HG02571 (cell line): Measurements from ENCODE around the gene LPIN1.
A peak's percentile ranks its signal among the peaks of the same experiment; 100 is the strongest.
"Not testable (repeated sequence)": the region's sequence is repeated elsewhere in the genome, so short reads cannot be mapped to it uniquely, and the experiment has no call there.

Experiments used
- ATAC-seq: cut with Tn5 transposase; IDR thresholded peaks from one replicate; pipeline ENCODE4 v1.9.1; 2021; ENCODE audit warnings: mild to moderate bottlenecking, moderate library complexity; ENCODE audit not compliant: unreplicated experiment

The LPIN1 gene

GRCh38 chr2:11829324-11829946, 83.0 kb downstream of the LPIN1 start:
- ATAC-seq, result peak; percentile 30

DNA sequence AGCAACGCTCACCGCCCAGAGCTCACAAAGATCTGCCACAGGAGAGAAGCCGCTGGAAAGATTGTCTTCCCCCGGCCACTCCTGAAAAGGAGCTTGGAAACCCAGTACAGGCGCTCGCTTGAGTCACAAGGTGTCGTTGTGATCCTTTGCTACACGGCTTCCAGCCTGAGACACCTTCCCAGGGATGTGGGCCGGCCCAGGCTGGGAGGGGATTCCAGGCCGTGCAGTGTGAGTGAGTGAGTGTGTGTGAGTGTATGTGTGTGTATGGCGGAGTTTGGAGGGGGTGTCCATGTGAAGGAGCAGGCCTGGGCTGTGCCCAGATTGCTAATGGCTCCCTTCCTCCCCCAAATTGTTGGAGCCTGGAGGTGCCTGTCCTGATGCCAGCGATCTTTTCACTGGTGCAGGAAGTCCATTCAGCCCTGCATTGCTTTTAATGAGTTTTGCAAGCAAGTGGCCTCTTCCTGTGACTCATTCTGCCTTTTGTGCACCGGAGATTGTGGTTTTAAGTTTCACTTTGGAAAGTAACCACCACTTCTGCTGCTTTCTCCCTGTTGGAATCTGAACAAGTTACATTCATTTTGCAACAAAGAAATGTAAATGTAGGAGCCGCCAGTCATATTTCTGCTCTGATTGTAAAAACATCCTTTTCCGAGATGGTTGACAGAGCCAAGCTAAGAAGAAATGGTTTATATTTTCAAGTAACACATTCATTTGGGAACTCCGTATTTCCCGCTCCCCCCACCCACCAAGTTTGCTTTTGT, 83.7 kb downstream of the LPIN1 start:
- peak; percentile 79 for ATAC-seq

DNA sequence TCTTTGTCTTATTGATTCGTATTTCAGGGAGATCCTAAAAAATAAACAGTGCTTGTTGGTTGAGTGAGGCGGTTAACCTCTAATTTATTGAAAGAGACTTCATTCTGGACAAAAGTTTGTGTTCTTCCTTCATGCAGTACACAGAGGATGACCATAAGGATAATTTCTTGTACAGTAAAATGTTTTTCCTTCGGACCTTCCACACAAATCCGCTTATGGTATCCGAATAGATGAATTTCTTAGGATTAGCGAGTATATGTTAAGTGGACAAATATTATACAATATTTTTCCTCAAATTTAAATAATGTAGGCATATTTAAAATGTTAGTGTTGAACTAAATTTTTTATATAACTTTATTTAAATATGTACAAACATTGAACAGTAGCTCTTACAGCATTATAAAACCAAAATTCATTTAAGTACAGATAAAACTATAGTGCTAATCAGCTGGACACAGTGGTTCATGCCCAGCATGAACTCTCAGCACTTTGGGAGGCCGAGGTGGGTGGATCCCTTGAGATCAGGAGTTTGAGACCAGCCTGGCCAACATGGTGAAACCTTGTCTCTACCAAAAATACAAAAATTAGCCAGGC, 84.4 kb downstream of the LPIN1 start:
- ATAC-seq, result no peak

DNA sequence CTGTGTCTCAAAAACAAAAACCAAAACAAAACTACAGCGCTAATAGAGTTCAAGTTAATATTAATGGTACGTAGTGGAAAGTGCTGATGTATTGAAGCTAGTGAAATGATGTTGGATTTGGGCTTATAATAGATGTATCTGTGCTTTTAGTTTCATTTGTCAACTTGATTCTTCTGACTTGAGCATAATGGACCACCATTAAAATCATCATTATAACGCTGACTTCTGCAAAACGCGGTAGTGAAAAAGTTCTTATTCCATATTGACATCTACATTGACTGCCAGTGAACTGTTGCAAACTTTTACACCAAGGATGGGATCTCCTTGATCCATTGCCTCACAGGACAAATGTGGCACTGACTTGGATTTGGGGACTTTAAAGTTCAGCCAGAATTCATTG, 85.0 kb downstream of the LPIN1 start:
- no peak for ATAC-seq

GRCh38 chr2:11832531-11832930, 86.1 kb downstream of the LPIN1 start:
- ATAC-seq, result no peak

GRCh38 chr2:11833601-11834000, 87.2 kb downstream of the LPIN1 start:
- ATAC-seq, result no peak

DNA sequence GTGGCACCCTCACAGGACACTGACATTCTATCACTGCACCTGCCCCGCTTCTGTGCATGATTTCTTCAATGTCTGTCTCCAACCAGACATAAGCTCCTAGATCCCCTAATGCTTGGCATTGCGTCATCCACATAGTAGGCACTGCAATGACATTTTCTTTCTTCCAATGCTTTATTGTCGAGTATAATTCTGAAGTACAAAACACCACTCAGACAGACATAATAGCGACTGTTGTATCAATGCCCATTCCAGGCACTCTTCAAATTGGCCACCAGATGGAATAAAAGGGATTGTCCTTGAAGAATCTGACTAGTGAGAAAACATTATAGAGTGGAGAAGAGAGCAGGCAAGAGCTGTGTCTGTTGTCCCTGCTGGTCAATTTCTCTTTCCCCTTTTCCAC, 89.0 kb downstream of the LPIN1 start:
- no peak for ATAC-seq

DNA sequence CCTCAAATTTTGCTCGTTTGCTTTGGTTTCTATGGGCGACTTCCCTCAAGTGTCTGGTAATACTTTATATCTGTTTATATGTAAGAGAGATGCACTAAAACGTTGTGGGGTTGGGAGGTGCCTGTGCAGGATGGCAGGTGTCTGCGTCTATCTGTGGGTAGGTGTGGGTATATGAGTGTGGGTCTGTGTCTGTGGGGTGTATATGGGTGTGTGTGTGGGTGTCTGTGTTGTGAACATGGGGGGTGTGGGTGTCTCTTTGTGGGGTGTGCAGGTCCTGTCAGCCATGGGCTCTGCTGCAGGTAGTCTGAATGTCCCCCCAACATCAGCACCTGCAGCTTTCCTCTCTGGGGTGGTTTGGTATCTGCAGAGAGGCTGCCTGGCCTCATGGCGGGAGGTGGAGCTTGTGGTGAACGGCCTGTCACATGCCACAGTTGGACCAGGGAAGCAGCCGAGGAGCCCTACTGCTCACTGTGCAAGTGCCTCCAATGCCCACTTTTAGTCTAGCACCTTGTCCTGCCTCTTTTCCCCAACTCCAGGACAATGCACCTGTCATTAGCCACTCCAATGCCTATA, 90.3 kb downstream of the LPIN1 start:
- no peak for ATAC-seq

DNA sequence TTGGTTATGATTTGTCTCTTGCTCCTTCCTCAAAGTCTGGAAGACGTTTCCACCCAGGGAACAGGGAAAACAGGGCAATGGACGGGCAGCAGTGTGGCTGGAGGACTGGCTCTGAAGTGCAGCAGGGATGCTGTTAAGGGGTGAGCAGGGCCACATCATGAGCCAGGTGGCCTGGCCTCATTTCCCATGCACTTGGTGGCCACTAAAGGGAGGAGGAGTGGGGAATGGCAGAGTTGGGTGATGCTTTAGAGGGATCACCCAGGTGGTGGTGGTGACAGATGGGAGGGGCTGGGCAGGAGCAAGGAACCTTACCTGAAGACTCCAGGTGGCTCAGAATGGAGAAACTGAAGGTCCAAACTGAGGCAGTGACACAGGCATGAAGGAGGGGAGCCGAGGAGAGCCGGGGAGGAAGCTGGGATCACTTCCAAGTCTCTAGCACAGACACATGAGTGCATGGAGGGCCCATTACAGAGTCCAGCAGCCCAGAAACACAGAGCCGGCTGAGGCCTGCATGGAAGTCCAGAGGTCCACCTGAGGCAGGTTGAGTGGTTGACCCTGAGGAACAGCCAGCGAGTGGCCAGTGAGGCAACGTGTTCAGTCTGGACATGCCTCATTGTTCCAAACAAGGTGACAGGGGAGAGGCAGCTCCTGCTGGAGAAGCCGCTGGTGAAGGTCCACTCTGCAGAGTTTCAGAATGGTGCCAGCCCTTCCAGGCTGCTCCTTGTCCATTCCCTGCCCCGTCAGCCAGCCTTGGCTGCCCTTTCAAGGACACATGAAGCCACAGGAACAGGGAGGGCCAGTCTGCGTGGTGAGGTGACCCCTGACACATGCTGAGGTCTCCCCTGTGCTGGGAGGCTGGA, 91.7 kb downstream of the LPIN1 start:
- ATAC-seq, result no peak

DNA sequence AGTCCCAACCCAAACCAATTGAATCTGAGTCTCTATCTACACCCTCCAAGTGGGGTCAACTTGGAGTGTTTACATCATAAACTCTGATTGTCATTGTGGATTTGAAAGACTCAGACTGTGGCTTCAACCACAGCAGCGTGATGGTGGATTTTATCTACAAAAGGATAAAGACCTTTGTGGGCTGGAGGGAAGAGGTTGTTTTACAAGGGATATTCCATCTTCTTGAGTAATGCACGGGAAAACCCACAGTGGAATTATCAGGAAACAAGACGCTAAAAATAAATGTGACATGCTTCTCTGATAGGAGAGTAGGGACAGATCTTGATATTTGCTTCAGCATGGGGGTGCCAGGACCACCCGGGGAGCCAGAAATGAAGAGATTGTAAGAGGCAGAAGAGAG, 93.5 kb downstream of the LPIN1 start:
- ATAC-seq, result no peak

DNA sequence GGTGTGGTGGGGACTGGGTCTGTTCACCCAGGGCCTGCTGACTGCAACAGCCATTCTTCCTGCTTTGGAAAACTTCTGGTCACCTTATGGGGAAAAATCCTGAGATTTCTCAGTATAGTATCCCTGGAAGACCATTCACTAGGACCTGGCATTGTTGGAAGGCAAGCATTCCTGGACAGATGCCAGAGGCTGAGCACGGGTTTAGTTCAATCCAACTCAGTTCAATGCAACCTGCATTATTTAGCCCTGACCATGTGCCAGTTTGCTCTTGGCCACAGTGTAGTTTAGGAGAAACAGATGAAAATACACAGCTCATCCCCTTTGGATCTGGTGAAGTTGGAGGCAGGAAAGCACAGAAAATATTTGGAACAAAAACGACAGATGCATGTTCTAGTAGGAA, 95.9 kb downstream of the LPIN1 start:
- no peak for ATAC-seq

- ATAC-seq, result not testable (repeated sequence)
Observed at GRCh38 chr2:11844798-11845197, 98.4 kb downstream of the LPIN1 start.

DNA sequence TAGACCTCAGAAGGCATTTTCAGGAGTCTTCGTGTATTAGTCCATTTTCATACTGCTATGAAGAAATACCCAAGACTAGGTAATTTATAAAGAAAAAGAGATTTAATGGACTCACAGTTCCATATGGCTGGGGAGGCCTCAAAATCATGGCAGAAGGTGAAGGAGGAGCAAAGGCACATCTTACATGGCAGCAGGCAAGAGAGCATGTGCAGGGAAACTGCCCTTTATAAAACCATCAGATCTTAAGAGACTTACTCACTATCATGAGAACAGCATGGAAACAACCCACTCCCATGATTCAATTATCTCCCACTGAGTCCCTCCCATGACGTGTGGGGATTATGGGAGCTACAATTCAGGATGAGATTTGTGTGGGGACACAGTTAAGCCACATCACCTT, 101.5 kb downstream of the LPIN1 start:
- ATAC-seq, result not testable (repeated sequence)

- ATAC-seq, result no peak
Observed at GRCh38 chr2:11850082-11850481, 103.7 kb downstream of the LPIN1 start.

DNA sequence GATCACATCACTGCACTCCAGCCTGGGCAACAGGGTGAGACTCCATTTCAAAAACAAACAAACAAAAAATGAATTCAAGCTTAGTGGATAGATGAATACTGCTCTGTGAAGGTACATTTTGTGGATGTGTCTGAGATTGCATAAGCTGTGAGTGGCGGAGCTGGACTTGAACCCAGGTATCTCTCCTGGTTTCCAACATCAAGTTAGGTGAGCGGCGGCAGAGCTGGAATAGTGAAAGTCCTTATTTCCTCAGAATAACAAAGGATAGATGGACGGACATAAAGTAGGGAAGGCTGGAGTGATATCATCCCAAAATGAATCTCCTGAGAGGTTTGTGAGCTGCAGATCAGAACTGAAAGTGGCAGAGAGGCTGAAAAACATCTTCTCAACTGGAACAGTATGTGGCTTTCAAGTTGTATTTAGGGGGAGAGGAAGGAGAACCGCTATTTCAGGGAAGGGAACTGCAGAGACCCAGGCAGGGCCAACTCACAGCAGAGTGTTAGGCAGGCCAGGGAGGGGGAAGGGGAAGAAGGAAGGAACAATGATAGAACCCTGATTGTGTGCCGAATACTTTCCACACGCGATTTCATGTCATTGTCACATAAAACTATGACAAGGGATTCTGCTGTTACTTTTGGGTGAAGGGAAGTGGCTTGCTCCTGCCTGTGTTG, 106.2 kb downstream of the LPIN1 start:
- ATAC-seq, result no peak

- ATAC-seq, result no peak
Observed at GRCh38 chr2:11853197-11853588, 106.8 kb downstream of the LPIN1 start.

DNA sequence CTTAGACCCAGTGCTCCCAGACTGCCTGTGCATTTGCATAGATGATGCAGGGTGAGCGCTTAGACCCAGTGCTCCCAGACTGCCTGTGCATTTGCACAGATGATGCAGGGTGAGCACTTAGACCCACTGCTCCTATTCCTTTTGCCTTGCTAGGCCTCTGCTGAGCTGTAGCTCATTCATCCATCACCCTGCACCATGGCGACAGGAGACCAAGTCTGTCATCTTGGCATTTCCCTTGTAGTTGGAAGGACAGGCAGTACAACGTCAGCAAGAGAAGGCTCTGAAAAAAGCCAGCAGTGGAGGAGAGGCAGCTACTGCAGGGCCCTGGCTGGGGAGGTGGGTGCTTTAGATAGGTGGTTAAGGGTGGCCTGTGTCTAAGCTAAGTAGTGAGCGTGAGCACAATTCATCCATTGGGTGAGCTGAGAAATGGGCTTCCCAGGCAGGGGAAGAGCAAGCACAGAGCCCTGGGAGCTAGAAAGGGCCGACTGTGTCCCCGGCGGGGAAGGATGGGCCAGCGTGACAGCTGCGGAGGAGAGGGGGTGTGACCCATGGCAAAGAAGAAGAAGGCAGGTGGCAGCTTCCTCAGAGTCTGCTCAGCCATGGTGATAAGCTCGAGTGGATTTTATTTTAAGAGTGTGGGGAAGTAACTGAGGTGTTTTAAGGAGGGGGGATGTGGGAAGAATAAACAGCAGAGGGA, 108.8 kb downstream of the LPIN1 start:
- no peak for ATAC-seq

GRCh38 chr2:11856095-11856494, 109.7 kb downstream of the LPIN1 start:
- ATAC-seq, result no peak

DNA sequence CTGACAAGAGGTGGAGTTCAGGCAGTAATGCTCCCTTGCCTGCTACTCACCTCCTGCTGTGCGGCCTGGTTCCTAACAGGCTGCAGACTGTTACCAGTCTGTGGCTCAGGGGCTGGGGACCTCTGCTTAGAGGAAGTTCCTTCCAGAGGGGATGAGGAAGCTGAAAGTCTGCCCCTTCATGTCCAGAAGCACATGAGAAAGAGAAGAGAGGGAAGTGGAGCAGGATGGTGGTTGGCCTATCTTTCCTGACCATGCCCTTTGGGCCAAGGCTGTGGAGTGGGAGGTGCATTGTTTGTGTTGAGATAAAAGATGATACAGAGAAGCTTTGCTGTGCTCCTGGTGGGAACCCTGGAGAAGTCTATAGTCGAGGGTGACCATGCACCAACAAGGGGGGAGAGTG, 112.5 kb downstream of the LPIN1 start:
- ATAC-seq, result no peak

DNA sequence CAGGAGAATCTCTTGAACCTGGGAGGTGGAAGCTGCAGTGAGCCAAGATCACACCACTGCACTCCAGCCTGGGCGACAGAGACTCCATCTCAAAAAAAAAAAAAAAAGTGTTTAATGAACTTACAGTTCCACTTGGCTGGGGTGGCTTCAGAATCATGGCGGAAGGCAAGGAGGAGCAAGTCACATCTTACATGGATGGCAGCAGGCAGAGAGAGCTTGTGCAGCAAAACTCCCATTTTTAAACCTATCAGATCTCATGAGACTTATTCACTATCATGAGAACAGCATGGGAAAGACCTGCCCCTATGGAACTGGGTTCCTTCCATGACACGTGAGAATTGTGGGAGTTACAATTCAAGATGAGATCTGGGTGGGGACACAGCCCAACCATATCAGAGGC, 113.5 kb downstream of the LPIN1 start:
- ATAC-seq, result not testable (repeated sequence)
